Neural progenitor cell (in vitro differentiated cells): Measurements from ENCODE around the gene CAPN12.

Experiments
- CTCF ChIP-seq: fragments of 200-600 bp; sonication (generic); IDR thresholded peaks from 2 replicates; pipeline ENCODE4 v1.5.1; 2017; ENCODE audit warnings: antibody characterized with exemption, mild to moderate bottlenecking
- EZH2 ChIP-seq: fragments of 200-600 bp; sonication (generic); IDR thresholded peaks from 2 replicates; pipeline ENCODE4 v1.6.1; 2017; ENCODE audit warnings: antibody characterized with exemption, mild to moderate bottlenecking, moderate library complexity

GRCh38 chr19:38722947-38723605 lies 21.2 kb downstream of the CAPN12 start:
- no peak for TF ChIP-seq CTCF
- TF ChIP-seq EZH2, result no peak
